ENCODE measurements around the gene PYROXD2.
A peak's percentile ranks its signal among the peaks of the same experiment; 100 is the strongest.

PYROXD2 gene

GRCh38 chr10:98414932-98415730 lies at the start of gene PYROXD2:
Gene PYROXD2, minus strand, starts transcription at chr10:98415182. Its CDS starts 47 bp downstream, at chr10:98415135.
- peak; percentile 78 for DNase-seq (ENCODE audit: low read depth)
- no peak for TF ChIP-seq CTCF (IDR thresholded peaks at IDR 0.05; ENCODE audit: control insufficient read depth, insufficient read depth, low read depth, low read length, missing control alignments)
- peak within 1 kb of the TSS; percentile 71 for H3K4me3 ChIP-seq (ENCODE audit: control insufficient read depth, low read depth, low read length)

GRCh38 chr10:98463976-98464754 lies 49.2 kb upstream of the PYROXD2 start:
- TF ChIP-seq CTCF (IDR thresholded peaks at IDR 0.05; ENCODE audit: control insufficient read depth, insufficient read depth, low read depth, low read length, missing control alignments): no peak
- no peak overlapping the region for H3K4me3 ChIP-seq (ENCODE audit: control insufficient read depth, low read depth, low read length)
- DNase-seq (ENCODE audit: low read depth): no peak

GRCh38 chr10:98463016-98463415 lies 48.0 kb upstream of the PYROXD2 start:
- DNase-seq (ENCODE audit: low read depth): no peak
- no peak overlapping the region for H3K4me3 ChIP-seq (ENCODE audit: control insufficient read depth, low read depth, low read length)
- no peak for TF ChIP-seq CTCF (IDR thresholded peaks at IDR 0.05; ENCODE audit: control insufficient read depth, insufficient read depth, low read depth, low read length, missing control alignments)

GRCh38 chr10:98461500-98461842 lies 46.5 kb upstream of the PYROXD2 start:
- DNase-seq (ENCODE audit: low read depth): no peak
- no peak overlapping the region for H3K4me3 ChIP-seq (ENCODE audit: control insufficient read depth, low read depth, low read length)
- TF ChIP-seq CTCF (IDR thresholded peaks at IDR 0.05; ENCODE audit: control insufficient read depth, insufficient read depth, low read depth, low read length, missing control alignments): no peak

- peak; percentile 60 for DNase-seq (ENCODE audit: low read depth)
- TF ChIP-seq CTCF (IDR thresholded peaks at IDR 0.05; ENCODE audit: control insufficient read depth, insufficient read depth, low read depth, low read length, missing control alignments): no peak
- H3K4me3 ChIP-seq (ENCODE audit: control insufficient read depth, low read depth, low read length): no peak overlapping the region
Observed at GRCh38 chr10:98460837-98461499, 46.0 kb upstream of the PYROXD2 start.
